T-helper 17 cell (primary cell): Measurements from ENCODE around the gene LCN12. TPM values are rescaled to one million over a fixed set of nuclear protein-coding genes. Genes with fewer than 3 reads are reported as not detected.
A peak's percentile ranks its signal among the peaks of the same experiment; 100 is the strongest.

Experiments used
- ATAC-seq: fragments of 150-1000 bp; cut with Tn5 transposase; 2 replicates; pipeline ENCODE4 v1.10.0; 2021; ENCODE audit warnings: mild to moderate bottlenecking, moderate library complexity
- DNase-seq, 3 donors: peaks; one replicate each; pipeline versions ENCODE4 v3.0.0 to v3.0.0-alpha.2; 2020 to 2021
- H3K9me3 ChIP-seq: one replicate; pipeline ENCODE4 v1.7.0; 2013; ENCODE audit warnings: low read length, mild to moderate bottlenecking; ENCODE audit not compliant: control insufficient read depth, poor library complexity, severe bottlenecking
- H3K27ac Mint-ChIP-seq: one replicate; pipeline ENCODE4 v1.8.0; 2022; ENCODE audit warnings: mild to moderate bottlenecking, moderate library complexity, mixed read lengths
- H3K27me3 Mint-ChIP-seq: one replicate; pipeline ENCODE4 v1.8.0; 2022; ENCODE audit warnings: mixed read lengths
- H3K36me3 Mint-ChIP-seq: one replicate; pipeline ENCODE4 v1.8.0; 2022; ENCODE audit warnings: low read depth, mixed read lengths
- H3K4me1 Mint-ChIP-seq: one replicate; pipeline ENCODE4 v1.8.0; 2022; ENCODE audit warnings: mild to moderate bottlenecking, mixed read lengths
- H3K4me3 Mint-ChIP-seq: one replicate; pipeline ENCODE4 v1.8.0; 2022; ENCODE audit warnings: mild to moderate bottlenecking, moderate library complexity, mixed read lengths
- total RNA-seq, 4 donors: library from RNA in 2 of 4; stranded (reverse) in 2 of 4; gene quantifications; one replicate each; pipeline ENCODE4 v1.2.3 and lab custom pipeline; 2022 to 2026

Gene LCN12
- total RNA-seq, 2 donors from 2014 or later: 2.6 to 4.2 TPM

GRCh38 chr9:136935651-136936050 is 16.4 kb upstream of the LCN12 start:
- Mint-ChIP-seq H3K27me3 (no peaks in the 10 kb centered on the region), H3K4me3 (no peak overlapping the region), H3K4me1 (peaks cover 8% of the 10 kb centered on the region), H3K36me3 (peaks cover 4% of the 10 kb centered on the region), H3K27ac (no peak overlapping the region)
- no peaks in the 10 kb centered on the region for H3K9me3 ChIP-seq
- DNase-seq (no peak), ATAC-seq (no peak)

- H3K9me3 ChIP-seq: no peaks in the 10 kb centered on the region
- no peak overlapping the region for H3K27ac Mint-ChIP-seq
- peaks cover 4% of the 10 kb centered on the region for H3K36me3 Mint-ChIP-seq
- no peak for DNase-seq
- peaks cover 8% of the 10 kb centered on the region for H3K4me1 Mint-ChIP-seq
- H3K27me3 Mint-ChIP-seq: no peaks in the 10 kb centered on the region
- ATAC-seq: no peak
- no peak overlapping the region for H3K4me3 Mint-ChIP-seq
These were observed 15.4 kb upstream of the LCN12 start for GRCh38 chr9:136936645-136937170.

GRCh38 chr9:136937186-136938001 is 14.7 kb upstream of the LCN12 start:
- H3K4me1 Mint-ChIP-seq: peaks cover 8% of the 10 kb centered on the region
- no peak for DNase-seq
- peak overlapping the region; percentile 11 for H3K27ac Mint-ChIP-seq
- ATAC-seq: no peak
- no peaks in the 10 kb centered on the region for H3K9me3 ChIP-seq
- H3K27me3 Mint-ChIP-seq: no peaks in the 10 kb centered on the region
- H3K4me3 Mint-ChIP-seq: no peak overlapping the region
- peaks cover 4% of the 10 kb centered on the region for H3K36me3 Mint-ChIP-seq

- no peak overlapping the region for H3K27ac Mint-ChIP-seq
- ATAC-seq: no peak
These were observed 12.6 kb upstream of the LCN12 start for GRCh38 chr9:136939431-136939995.

GRCh38 chr9:136939996-136940525 is 12.0 kb upstream of the LCN12 start:
- Mint-ChIP-seq H3K4me3 (no peak overlapping the region), H3K36me3 (peaks cover 4% of the 10 kb centered on the region), H3K4me1 (peaks cover 4% of the 10 kb centered on the region), H3K27ac (no peak overlapping the region), H3K27me3 (no peaks in the 10 kb centered on the region)
- H3K9me3 ChIP-seq: no peaks in the 10 kb centered on the region
- ATAC-seq (no peak), DNase-seq (no peak)

More at GRCh38 chr9:136939431-136939995, 12.6 kb upstream of the LCN12 start:
- H3K4me1 Mint-ChIP-seq: no peaks in the 10 kb centered on the region
- no peaks in the 10 kb centered on the region for H3K9me3 ChIP-seq
- peaks cover 4% of the 10 kb centered on the region for H3K36me3 Mint-ChIP-seq
- no peak overlapping the region for H3K4me3 Mint-ChIP-seq
- DNase-seq: no peak
- no peaks in the 10 kb centered on the region for H3K27me3 Mint-ChIP-seq

- Mint-ChIP-seq H3K4me3 (no peak overlapping the region), H3K36me3 (peaks cover 4% of the 10 kb centered on the region), H3K27me3 (no peaks in the 10 kb centered on the region), H3K27ac (no peak overlapping the region), H3K4me1 (peaks cover 4% of the 10 kb centered on the region)
- no peak for ATAC-seq
- no peak for DNase-seq
- H3K9me3 ChIP-seq: no peaks in the 10 kb centered on the region
These were observed 11.4 kb upstream of the LCN12 start for GRCh38 chr9:136940526-136941230.

GRCh38 chr9:136941231-136942111 is 10.6 kb upstream of the LCN12 start:
- H3K9me3 ChIP-seq: no peaks in the 10 kb centered on the region
- Mint-ChIP-seq H3K4me3 (no peak overlapping the region), H3K27me3 (no peaks in the 10 kb centered on the region), H3K27ac (no peak overlapping the region), H3K36me3 (peaks cover 4% of the 10 kb centered on the region), H3K4me1 (peaks cover 4% of the 10 kb centered on the region)
- ATAC-seq (no peak), DNase-seq (no peak)

GRCh38 chr9:136942112-136942880 is 9.8 kb upstream of the LCN12 start:
- peak overlapping the region; percentile 85 for H3K4me3 Mint-ChIP-seq
- DNase-seq (no peak), ATAC-seq (no peak)
- no peaks in the 10 kb centered on the region for H3K27me3 Mint-ChIP-seq
- H3K36me3 Mint-ChIP-seq: peaks cover 4% of the 10 kb centered on the region
- no peak overlapping the region for H3K27ac Mint-ChIP-seq
- H3K4me1 Mint-ChIP-seq: peaks cover 4% of the 10 kb centered on the region
- no peaks in the 10 kb centered on the region for H3K9me3 ChIP-seq

GRCh38 chr9:136942881-136943230 is 9.2 kb upstream of the LCN12 start:
- peak overlapping the region; percentile 85 for H3K4me3 Mint-ChIP-seq

GRCh38 chr9:136943291-136944211 is 8.5 kb upstream of the LCN12 start:
- DNase-seq: no peak
- H3K4me1 Mint-ChIP-seq: peaks cover 4% of the 10 kb centered on the region
- peak overlapping the region; percentile 85 for H3K4me3 Mint-ChIP-seq
- no peaks in the 10 kb centered on the region for H3K27me3 Mint-ChIP-seq
- no peaks in the 10 kb centered on the region for H3K9me3 ChIP-seq
- peak; percentile 12 for ATAC-seq
- peaks cover 4% of the 10 kb centered on the region for H3K36me3 Mint-ChIP-seq
- no peak overlapping the region for H3K27ac Mint-ChIP-seq

More at GRCh38 chr9:136942881-136943230, 9.2 kb upstream of the LCN12 start:
- peaks cover 4% of the 10 kb centered on the region for H3K36me3 Mint-ChIP-seq
- peaks cover 4% of the 10 kb centered on the region for H3K4me1 Mint-ChIP-seq
- H3K9me3 ChIP-seq: no peaks in the 10 kb centered on the region
- ATAC-seq (no peak), DNase-seq (no peak)
- no peak overlapping the region for H3K27ac Mint-ChIP-seq
- no peaks in the 10 kb centered on the region for H3K27me3 Mint-ChIP-seq

GRCh38 chr9:136944212-136944518 is 7.9 kb upstream of the LCN12 start:
- Mint-ChIP-seq H3K27me3 (no peaks in the 10 kb centered on the region), H3K4me1 (peaks cover 4% of the 10 kb centered on the region), H3K27ac (no peak overlapping the region), H3K4me3 (peak overlapping the region; percentile 85), H3K36me3 (peaks cover 4% of the 10 kb centered on the region)
- peak; percentile 40 for ATAC-seq
- no peak for DNase-seq
- no peaks in the 10 kb centered on the region for H3K9me3 ChIP-seq
